ENCODE results near the gene CFI.

DNA sequence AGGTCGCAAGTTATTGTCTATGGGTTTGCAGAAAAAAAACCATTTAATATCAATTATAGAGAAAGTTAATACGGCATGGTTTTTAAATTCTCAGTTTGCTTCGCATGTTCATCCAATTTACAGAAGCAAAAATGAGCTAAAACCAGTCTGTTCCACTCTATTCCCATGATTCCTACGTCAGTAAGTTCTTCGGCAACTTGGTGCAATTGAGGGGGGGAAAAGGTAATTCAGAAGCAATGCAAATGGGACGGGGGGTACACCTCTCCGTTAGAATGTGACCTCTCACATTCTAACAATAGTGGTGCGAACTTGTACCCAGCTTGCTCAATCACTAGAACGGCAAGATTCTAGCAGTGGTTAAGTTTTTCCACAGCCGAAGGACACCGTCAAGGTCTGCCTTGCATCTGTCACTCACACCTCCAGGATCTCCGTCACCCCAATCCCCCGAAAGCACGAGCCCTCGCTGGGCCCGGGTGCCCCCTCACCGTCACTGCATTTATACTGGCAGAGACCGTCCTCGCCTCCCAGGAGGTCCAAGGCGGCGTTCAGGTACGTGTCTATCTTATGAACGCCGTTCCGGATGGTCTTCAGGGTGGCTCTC is 72.6 kb downstream of the CFI start:
- TF ChIP-seq CTCF (IDR thresholded peaks at IDR 0.05) = no peak
- TF ChIP-seq POLR2AphosphoS5 (IDR thresholded peaks at IDR 0.05; ENCODE audit: low read depth, low read length) = no peak
- TF ChIP-seq, protein P1, sequence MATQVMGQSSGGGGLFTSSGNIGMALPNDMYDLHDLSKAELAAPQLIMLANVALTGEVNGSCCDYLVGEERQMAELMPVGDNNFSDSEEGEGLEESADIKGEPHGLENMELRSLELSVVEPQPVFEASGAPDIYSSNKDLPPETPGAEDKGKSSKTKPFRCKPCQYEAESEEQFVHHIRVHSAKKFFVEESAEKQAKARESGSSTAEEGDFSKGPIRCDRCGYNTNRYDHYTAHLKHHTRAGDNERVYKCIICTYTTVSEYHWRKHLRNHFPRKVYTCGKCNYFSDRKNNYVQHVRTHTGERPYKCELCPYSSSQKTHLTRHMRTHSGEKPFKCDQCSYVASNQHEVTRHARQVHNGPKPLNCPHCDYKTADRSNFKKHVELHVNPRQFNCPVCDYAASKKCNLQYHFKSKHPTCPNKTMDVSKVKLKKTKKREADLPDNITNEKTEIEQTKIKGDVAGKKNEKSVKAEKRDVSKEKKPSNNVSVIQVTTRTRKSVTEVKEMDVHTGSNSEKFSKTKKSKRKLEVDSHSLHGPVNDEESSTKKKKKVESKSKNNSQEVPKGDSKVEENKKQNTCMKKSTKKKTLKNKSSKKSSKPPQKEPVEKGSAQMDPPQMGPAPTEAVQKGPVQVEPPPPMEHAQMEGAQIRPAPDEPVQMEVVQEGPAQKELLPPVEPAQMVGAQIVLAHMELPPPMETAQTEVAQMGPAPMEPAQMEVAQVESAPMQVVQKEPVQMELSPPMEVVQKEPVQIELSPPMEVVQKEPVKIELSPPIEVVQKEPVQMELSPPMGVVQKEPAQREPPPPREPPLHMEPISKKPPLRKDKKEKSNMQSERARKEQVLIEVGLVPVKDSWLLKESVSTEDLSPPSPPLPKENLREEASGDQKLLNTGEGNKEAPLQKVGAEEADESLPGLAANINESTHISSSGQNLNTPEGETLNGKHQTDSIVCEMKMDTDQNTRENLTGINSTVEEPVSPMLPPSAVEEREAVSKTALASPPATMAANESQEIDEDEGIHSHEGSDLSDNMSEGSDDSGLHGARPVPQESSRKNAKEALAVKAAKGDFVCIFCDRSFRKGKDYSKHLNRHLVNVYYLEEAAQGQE (IDR thresholded peaks at IDR 0.05; ENCODE audit: insufficient read depth in 1 of 2, low read depth in 2 of 2, low read length in 1 of 2) = no peak
- no peak for TF ChIP-seq TCF7L2 (IDR thresholded peaks at IDR 0.05; ENCODE audit: low read depth, low read length)
